GM18499 (cell line): ENCODE data around the gene CDK12.
"Not testable (repeated sequence)": the region's sequence is repeated elsewhere in the genome, so short reads cannot be mapped to it uniquely, and the experiment has no call there.

Experiments
- ATAC-seq: cut with Tn5 transposase; IDR thresholded peaks from one replicate; pipeline ENCODE4 v1.9.1; 2021; ENCODE audit warnings: moderate number of reproducible peaks; ENCODE audit not compliant: insufficient read depth, unreplicated experiment

The CDK12 gene

GRCh38 chr17:39487946-39488345 is 26.7 kb downstream of the CDK12 start:
- no peak for ATAC-seq

GRCh38 chr17:39496921-39497320 is 35.6 kb downstream of the CDK12 start:
- not testable (repeated sequence) for ATAC-seq

GRCh38 chr17:39507511-39507910 is 46.2 kb downstream of the CDK12 start:
- no peak for ATAC-seq

- ATAC-seq = no peak
These were observed 47.7 kb downstream of the CDK12 start for GRCh38 chr17:39508987-39509386.

- no peak for ATAC-seq
These were observed 52.0 kb downstream of the CDK12 start for GRCh38 chr17:39513309-39513708.

- ATAC-seq = no peak
These were observed 52.6 kb downstream of the CDK12 start for GRCh38 chr17:39513915-39514314.

- ATAC-seq = no peak
These were observed 55.9 kb downstream of the CDK12 start for GRCh38 chr17:39517224-39517623.

- ATAC-seq = no peak
These were observed 64.7 kb downstream of the CDK12 start for GRCh38 chr17:39525801-39526506.

GRCh38 chr17:39527220-39527813 is 66.0 kb downstream of the CDK12 start:
- ATAC-seq = no peak

GRCh38 chr17:39529455-39529854 is 68.2 kb downstream of the CDK12 start:
- ATAC-seq = no peak

- no peak for ATAC-seq
These were observed 69.2 kb downstream of the CDK12 start for GRCh38 chr17:39530513-39530912.

GRCh38 chr17:39531252-39531651 is 70.0 kb downstream of the CDK12 start:
- ATAC-seq = no peak

GRCh38 chr17:39533891-39534290 is 72.6 kb downstream of the CDK12 start:
- ATAC-seq = no peak

GRCh38 chr17:39534768-39535405 is 73.6 kb downstream of the CDK12 start:
- ATAC-seq = no peak

- ATAC-seq = no peak
These were observed 75.2 kb downstream of the CDK12 start for GRCh38 chr17:39536468-39536867.

- ATAC-seq = not testable (repeated sequence)
These were observed 76.1 kb downstream of the CDK12 start for GRCh38 chr17:39537364-39537763.

GRCh38 chr17:39538866-39539265 is 77.6 kb downstream of the CDK12 start:
- no peak for ATAC-seq

GRCh38 chr17:39540611-39541010 is 79.3 kb downstream of the CDK12 start:
- ATAC-seq = no peak

GRCh38 chr17:39541652-39542051 is 80.4 kb downstream of the CDK12 start:
- no peak for ATAC-seq

- ATAC-seq = no peak
These were observed 81.9 kb downstream of the CDK12 start for GRCh38 chr17:39543176-39543575.

GRCh38 chr17:39543664-39544063 is 82.4 kb downstream of the CDK12 start:
- ATAC-seq = no peak

GRCh38 chr17:39544361-39544760 is 83.1 kb downstream of the CDK12 start:
- not testable (repeated sequence) for ATAC-seq
